GM19397 (cell line): ENCODE results near the gene MBD6.
"Not testable (repeated sequence)": the region's sequence is repeated elsewhere in the genome, so short reads cannot be mapped to it uniquely, and the experiment has no call there.

Source experiments
- ATAC-seq: cut with Tn5 transposase; IDR thresholded peaks from one replicate; pipeline ENCODE4 v1.9.1; 2021; ENCODE audit warnings: mild to moderate bottlenecking, moderate library complexity; ENCODE audit not compliant: unreplicated experiment

MBD6 gene

DNA sequence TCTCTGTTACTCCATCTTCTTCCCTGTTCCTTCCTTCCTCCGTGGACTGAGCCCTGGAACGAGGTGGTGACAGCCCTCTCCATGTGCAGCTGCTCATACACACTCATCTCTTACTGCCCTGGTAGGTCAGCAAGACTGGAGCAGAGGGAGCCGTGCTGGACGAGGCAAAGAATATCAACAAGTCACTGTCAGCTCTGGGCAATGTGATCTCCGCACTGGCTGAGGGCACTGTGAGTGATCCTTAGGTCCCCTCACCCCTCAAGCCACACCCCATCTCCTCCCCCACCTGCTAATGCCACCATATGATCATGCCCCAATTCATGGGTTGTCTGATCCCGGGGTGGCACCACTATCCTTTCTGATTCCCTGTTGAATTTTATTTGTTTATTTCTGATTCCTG, 46.2 kb downstream of the MBD6 start:
- ATAC-seq: no peak

DNA sequence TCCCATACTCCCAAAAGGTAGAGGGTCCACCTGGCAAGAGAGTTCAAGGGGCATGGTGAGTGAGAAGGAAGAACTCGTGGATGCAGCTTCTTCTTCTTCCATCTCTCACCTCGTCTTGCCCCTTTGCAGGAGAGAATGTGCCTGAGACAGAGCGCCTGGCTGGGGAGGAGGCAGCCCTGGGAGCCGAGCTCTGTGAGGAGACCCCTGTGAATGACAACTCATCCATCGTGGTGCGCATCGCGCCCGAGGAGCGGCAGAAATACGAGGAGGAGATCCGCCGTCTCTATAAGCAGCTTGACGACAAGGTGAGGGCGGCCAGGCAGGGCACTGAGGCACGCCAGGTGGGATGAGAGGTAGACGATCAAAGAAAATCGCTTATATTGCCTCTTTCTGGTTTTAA, 47.2 kb downstream of the MBD6 start:
- ATAC-seq: no peak

DNA sequence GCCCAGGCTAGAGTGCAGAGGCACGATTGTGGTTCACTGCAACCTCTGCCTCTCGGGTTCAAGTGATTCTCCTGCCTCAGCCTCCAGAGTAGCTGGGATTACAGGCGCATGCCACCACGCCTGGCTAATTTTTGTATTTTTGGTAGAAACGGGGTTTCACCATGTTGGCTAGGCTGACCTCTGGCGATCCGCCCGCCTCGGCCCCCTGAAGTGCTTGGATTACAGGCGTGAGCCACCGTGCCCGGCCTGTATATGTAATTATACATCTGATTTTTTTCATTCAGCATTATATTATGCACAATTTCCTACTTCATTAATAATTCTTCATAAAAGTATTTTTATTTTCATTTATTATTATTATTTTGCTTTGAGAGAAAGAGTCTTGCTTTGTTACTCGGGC, 47.8 kb downstream of the MBD6 start:
- ATAC-seq: not testable (repeated sequence)

DNA sequence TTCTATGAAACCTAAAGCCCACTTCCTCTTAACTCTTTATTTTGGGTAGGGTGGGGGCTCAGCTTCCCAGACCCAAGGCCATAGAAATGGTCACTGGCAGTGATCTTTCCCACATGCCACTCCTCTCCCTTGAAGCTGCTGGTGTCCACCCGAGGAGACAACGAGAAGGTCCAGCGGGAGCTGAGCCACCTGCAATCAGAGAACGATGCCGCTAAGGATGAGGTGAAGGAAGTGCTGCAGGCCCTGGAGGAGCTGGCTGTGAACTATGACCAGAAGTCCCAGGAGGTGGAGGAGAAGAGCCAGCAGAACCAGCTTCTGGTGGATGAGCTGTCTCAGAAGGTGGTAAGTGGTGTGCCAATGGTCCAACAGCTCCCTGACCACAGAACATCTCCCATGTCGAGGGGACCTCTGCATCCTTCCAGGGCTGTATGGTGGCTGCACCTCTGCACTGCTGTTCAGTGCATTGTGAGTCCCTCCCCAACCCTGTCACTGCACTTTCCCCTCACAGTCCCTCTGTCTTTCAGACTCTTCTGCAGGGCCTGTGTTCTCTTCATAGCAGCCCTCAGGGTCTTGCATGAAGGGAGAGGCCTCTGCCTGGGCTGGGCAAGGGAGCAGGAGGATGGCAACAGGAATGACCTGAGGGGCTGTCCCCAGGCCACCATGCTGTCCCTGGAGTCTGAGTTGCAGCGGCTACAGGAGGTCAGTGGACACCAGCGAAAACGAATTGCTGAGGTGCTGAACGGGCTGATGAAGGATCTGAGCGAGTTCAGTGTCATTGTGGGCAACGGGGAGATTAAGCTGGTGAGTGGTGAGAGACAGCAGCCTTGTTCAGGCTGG, 49.5 kb downstream of the MBD6 start:
- no peak for ATAC-seq

DNA sequence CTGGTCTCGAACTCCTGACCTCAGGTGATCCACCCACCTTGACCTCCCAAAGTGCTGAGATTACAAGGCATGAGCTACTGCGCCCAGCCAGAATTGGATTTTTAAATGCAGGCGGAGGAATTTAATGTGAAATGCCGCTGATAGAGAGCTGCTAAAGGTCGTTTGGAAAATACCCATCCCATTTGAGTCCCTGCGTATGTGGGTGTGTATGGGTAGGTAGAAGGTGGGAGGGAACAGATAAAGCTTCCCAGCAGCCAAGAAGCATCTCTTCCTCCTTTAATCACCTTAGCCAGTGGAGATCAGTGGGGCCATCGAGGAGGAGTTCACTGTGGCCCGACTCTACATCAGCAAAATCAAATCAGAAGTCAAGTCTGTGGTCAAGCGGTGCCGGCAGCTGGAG, 52.2 kb downstream of the MBD6 start:
- ATAC-seq: no peak

DNA sequence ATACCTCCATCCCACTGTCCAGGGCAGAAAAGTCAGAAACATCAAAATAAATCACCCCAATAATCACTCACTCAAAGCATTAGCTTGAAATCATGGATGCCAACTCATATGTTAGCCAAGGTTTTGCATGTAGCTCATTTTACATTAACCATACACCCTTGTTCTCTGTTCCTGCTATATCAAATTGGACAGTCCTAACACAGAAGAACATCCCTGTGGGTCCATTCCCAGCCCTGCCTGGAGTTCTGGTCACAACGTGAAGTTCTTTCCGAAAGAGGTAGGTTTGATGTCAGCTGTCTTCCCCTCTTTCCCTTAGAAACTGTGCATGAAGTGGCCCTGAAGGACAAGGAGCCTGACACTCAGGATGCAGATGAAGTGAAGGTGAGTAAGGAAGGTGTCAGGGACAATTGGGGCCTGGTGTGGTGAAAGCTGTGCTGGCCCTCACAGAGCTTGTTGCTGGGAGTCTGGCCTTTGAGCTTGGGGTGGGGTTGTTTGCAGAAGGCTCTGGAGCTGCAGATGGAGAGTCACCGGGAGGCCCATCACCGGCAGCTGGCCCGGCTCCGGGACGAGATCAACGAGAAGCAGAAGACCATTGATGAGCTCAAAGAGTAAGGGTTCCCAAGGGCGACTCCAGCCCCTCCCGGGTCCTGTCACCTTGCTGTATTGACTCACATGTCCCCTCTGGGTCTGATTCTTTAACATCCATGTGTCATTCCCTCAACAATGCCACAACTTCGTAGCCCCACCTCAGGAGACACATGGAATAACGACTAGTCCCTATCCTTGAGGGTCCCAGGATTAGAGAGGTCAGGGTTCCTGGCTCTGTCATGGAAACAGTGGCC, 53.4 kb downstream of the MBD6 start:
- no peak for ATAC-seq

DNA sequence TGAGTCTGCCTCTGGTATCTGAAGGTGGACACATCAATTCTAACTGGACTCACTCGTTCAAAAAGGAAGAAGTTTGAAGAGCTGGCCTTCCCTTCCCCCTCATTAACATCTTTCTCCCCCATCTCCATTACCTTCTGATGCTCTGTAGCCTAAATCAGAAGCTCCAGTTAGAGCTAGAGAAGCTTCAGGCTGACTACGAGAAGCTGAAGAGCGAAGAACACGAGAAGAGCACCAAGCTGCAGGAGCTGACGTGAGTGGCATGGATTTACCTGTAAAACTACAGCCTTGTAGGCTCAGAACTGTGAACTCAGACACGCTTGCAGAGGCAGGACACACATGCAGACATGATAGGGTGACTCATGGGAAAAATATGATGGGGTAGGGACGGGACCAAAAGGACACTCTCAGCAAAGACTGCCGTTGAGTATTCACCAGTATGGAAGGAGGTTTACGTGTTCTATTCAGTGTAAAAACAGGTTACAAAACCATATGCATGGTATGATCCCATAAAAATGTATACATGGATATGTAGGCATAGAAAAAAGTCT, 54.1 kb downstream of the MBD6 start:
- no peak for ATAC-seq

DNA sequence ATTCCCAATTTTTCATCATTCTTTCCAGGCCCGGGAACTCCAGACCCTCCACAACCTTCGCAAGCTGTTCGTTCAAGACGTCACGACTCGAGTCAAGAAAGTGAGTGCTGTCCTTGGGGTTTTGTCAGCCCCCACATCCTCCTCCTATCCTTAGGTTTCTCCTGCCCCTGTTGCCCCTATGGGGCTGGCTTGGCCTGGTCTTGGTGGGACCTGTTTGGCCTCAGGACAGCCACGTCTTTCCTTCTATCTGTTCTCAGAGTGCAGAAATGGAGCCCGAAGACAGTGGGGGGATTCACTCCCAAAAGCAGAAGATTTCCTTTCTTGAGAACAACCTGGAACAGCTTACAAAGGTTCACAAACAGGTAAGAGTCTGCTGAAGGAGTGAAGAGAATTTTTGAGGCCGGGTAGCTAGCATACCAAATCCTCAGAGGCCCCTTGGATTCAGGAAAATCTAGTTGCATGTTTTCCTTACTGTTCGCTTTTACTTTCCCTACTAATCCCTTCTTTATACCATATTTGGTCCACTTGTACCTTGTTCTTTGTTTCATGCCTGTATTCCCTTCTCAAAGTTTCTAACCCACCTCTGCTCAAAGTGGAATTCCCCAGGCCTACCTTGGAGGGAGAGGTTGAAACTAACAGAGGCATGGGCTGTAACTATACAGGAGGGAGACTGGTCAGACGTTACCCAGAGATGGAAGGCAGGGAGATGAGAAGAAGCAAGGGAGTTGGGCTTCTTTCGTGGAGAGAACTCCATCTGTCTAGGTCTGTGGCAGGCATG, 55.5 kb downstream of the MBD6 start:
- no peak for ATAC-seq

GRCh38 chr12:57579011-57579410, 56.4 kb downstream of the MBD6 start:
- no peak for ATAC-seq
